Adrenal gland (tissue), 12 donors: ENCODE measurements around the gene PRKCA. TPM values are rescaled to one million over a fixed set of nuclear protein-coding genes. Genes with fewer than 3 reads are reported as not detected.

Experiments used
- DNase-seq, 7 donors: peaks; one replicate each; pipeline ENCODE4 v3.0.0-alpha.2; 2019 to 2020
- H3K27ac ChIP-seq, 5 donors: fragments of 200-600 bp; sonication (generic) in 4 of 5; 1 replicate in 3 of 5; 2 replicates in 2 of 5; pipeline versions ENCODE4 v1.5.1 to v1.8.0; 2016 to 2020; ENCODE audit warnings: mild to moderate bottlenecking in 1 of 5
- H3K27me3 ChIP-seq: fragments of 200-600 bp; 2 replicates; pipeline ENCODE4 v1.8.0; 2021
- H3K36me3 ChIP-seq, 2 donors: fragments of 200-600 bp; replicated peaks in 1 of 2; 1 replicate in 1 of 2; 2 replicates in 1 of 2; pipeline versions ENCODE4 v1.5.1 to v1.8.0; 2018 to 2022
- H3K4me1 ChIP-seq, 2 donors: fragments of 200-600 bp; replicated peaks in 1 of 2; 1 replicate in 1 of 2; 2 replicates in 1 of 2; pipeline versions ENCODE4 v1.5.1 to v1.8.0; 2018 to 2021
- H3K4me3 ChIP-seq, 4 donors: fragments of 200-600 bp; sonication (generic) in 3 of 4; one replicate each; pipeline ENCODE4 v1.5.1; 2016 to 2018
- H3K9me3 ChIP-seq, 3 donors: fragments of 200-600 bp; sonication (generic) in 1 of 3; replicated peaks in 1 of 3; 1 replicate in 2 of 3; 2 replicates in 1 of 3; pipeline versions ENCODE4 v1.5.1 to v1.8.0; 2016 to 2021
- POLR2A ChIP-seq, 2 donors: fragments of 450-650 bp; IDR thresholded peaks; one replicate each; pipeline ENCODE4 v1.6.1; 2017; ENCODE audit warnings: antibody characterized with exemption in 2 of 2, mild to moderate bottlenecking in 2 of 2, moderate library complexity in 1 of 2
- WGBS, 4 donors: extraction: QIAGEN DNeasy Blood & Tissue Kit in 2 of 4; methylation state at CpG; one replicate each; pipeline versions ENCODE4 v1.1.5 to v1.1.7; 2013 to 2017; 5-methylcytosine and 5-hydroxymethylcytosine counted together
- intact Hi-C, 2 donors: fragments of 100-400 bp; cut with DNase I; formaldehyde crosslinking; loops; one replicate each; pipeline versions ENCODE4 v1.14.1 to v1.15.0; 2022 to 2023
- polyA plus RNA-seq, 3 donors: library from polyadenylated mRNA; stranded (reverse); fragments of 200-250 nt in 2 of 3; fragments of 350-450 nt in 1 of 3; fragmentation: Illumina TruSeq in 1 of 3; extraction: RNeasy Lipid Tissue Mini Kit (QIAGEN cat#74804) in 1 of 3; gene quantifications; one replicate each; pipeline ENCODE4 v1.2.3, GENCODE V29; 2013 to 2014
- total RNA-seq, 9 donors: library from RNA; depleted of rRNA in 4 of 9; stranded (reverse); fragments of >200 nt in 4 of 9; fragments of 120-200 nt in 1 of 9; fragmentation: NEBNext Ultra II Directional in 1 of 9; extraction: Animal tissue kit (Norgen Biotek cat#: 25700) in 1 of 9; gene quantifications; one replicate each; pipeline versions ENCODE4 v1.1.0 to v1.2.4, GENCODE V29; 2013 to 2023
- TF ChIP-seq, protein P1 (sequence below), 6 experiments: fragments of 450-650 bp in 4 of 6; fragments of 200-600 bp in 2 of 6; sonication (generic) in 1 of 6; IDR thresholded peaks; 1 replicate in 5 of 6; 2 replicates in 1 of 6; pipeline versions ENCODE4 v1.5.1 to v1.8.0; 2016 to 2021; ENCODE audit warnings: antibody characterized with exemption in 6 of 6, mild to moderate bottlenecking in 2 of 6, moderate library complexity in 1 of 6
- donor health status: healthy with polysubstance abuse.
- donor health status: Bipolar disorder and iron deficiency.
- donor health status: DM: yes; HTN: yes; CAD: no.
- donor health status: DM: no; HTN: no; CAD: no.
- donor health status: DM: no; HTN: no; CAD: no.
- donor health status: DM: yes; HTN: yes; CAD: no.

PRKCA gene
- total and polyA plus RNA-seq, 12 donors: 15.1 to 202 (median 84.1) TPM

GRCh38 chr17:66491213-66491612 is 188.8 kb downstream of the PRKCA start:
- no peaks in the 10 kb centered on the region for H3K36me3 ChIP-seq
- no peaks in the 10 kb centered on the region for H3K27me3 ChIP-seq
- no peak overlapping the region for H3K4me3 ChIP-seq
- H3K27ac ChIP-seq: no peak overlapping the region
- DNase-seq: no peak
- TF ChIP-seq POLR2A (IDR thresholded peaks at IDR 0.05): no peak
- TF ChIP-seq, protein P1, sequence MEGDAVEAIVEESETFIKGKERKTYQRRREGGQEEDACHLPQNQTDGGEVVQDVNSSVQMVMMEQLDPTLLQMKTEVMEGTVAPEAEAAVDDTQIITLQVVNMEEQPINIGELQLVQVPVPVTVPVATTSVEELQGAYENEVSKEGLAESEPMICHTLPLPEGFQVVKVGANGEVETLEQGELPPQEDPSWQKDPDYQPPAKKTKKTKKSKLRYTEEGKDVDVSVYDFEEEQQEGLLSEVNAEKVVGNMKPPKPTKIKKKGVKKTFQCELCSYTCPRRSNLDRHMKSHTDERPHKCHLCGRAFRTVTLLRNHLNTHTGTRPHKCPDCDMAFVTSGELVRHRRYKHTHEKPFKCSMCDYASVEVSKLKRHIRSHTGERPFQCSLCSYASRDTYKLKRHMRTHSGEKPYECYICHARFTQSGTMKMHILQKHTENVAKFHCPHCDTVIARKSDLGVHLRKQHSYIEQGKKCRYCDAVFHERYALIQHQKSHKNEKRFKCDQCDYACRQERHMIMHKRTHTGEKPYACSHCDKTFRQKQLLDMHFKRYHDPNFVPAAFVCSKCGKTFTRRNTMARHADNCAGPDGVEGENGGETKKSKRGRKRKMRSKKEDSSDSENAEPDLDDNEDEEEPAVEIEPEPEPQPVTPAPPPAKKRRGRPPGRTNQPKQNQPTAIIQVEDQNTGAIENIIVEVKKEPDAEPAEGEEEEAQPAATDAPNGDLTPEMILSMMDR (IDR thresholded peaks at IDR 0.05): no peak
- 80 to 86% (median 84%) methylated on average over 2 of the region's 2 CpGs for WGBS, 4 donors
- intact Hi-C loops: no loop called here
- H3K9me3 ChIP-seq: no peaks in the 10 kb centered on the region
- H3K4me1 ChIP-seq: peaks cover 0 to 30% of the 10 kb centered on the region in 2 donors

- DNase-seq: peak in 2 of 7 donors; percentile 31 to 33
- intact Hi-C loops: no loop called here
- no peaks in the 10 kb centered on the region for H3K27me3 ChIP-seq
- TF ChIP-seq POLR2A (IDR thresholded peaks at IDR 0.05): no peak
- TF ChIP-seq, protein P1 (IDR thresholded peaks at IDR 0.05): no peak
- WGBS, 4 donors: 43 to 53% (median 48%) methylated on average over 3 of the region's 3 CpGs
- H3K4me3 ChIP-seq: no peak overlapping the region
- H3K27ac ChIP-seq: peak overlapping the region in 1 of 5 donors; percentile 10
- H3K4me1 ChIP-seq: peaks cover 0 to 30% of the 10 kb centered on the region in 2 donors
- no peaks in the 10 kb centered on the region for H3K36me3 ChIP-seq
- H3K9me3 ChIP-seq: no peaks in the 10 kb centered on the region
These were observed 189.3 kb downstream of the PRKCA start for GRCh38 chr17:66491665-66492064.

DNA sequence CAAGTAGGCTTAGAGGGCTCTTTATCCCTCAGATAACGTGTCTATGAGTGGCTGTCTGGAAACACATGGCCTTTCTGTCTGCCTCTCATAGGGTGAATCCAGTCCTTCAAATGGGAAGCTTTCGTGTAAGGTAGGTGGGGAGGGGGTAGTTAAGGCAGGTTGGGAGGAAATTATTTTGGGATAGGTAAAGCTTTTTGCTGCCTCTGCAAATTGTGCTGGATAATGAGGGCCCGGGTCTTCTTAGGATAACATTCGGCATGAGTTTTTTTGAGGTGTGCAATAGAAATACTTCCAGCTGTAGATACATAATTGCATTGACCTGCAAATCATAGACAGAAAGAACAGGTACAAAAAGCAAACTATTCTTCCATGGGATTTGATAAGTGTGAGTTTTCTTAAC is 189.7 kb downstream of the PRKCA start:
- no peaks in the 10 kb centered on the region for H3K27me3 ChIP-seq
- no peaks in the 10 kb centered on the region for H3K36me3 ChIP-seq
- TF ChIP-seq, protein P1 (IDR thresholded peaks at IDR 0.05): no peak
- WGBS, 4 donors: 83 to 90% (median 90%) methylated on average over 4 of the region's 4 CpGs
- peaks cover 0 to 30% of the 10 kb centered on the region in 2 donors for H3K4me1 ChIP-seq
- no peak for DNase-seq
- no peak overlapping the region for H3K4me3 ChIP-seq
- H3K27ac ChIP-seq: peak overlapping the region in 1 of 5 donors; percentile 10
- intact Hi-C loops: no loop called here
- no peaks in the 10 kb centered on the region for H3K9me3 ChIP-seq

DNA sequence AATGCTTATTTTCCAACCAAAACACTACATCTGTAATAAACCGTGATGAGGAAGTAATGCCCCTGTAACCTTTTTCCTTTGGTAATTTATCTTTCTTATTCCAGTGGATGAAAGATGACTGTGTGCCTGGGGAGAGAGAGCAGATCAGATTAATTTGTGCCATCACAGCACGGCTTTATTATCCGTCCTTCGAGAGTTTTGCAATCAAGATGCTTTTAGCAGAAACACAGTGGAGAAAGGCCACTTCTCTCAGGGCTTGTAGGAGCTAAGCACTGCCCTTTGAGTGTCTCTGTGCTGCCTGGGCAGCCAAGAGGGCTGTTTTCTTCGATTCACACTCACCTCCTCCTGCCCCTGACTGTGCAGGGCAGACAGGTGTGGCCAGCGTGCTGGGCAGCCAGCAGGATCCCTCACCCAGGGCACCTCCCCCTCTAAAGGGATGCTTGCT is 190.2 kb downstream of the PRKCA start:
- H3K36me3 ChIP-seq: no peaks in the 10 kb centered on the region
- peaks cover 0 to 30% of the 10 kb centered on the region in 2 donors for H3K4me1 ChIP-seq
- no peak overlapping the region for H3K4me3 ChIP-seq
- no peaks in the 10 kb centered on the region for H3K9me3 ChIP-seq
- H3K27ac ChIP-seq: peak overlapping the region in 2 of 5 donors; percentile 7 to 64
- no peaks in the 10 kb centered on the region for H3K27me3 ChIP-seq
- TF ChIP-seq, protein P1 (IDR thresholded peaks at IDR 0.05): no peak
- peak in 1 of 2 donors; percentile 22 for TF ChIP-seq POLR2A (IDR thresholded peaks at IDR 0.05)
- intact Hi-C loops: no loop called here
- DNase-seq: peak in 4 of 7 donors; percentile 27 to 51 (median 38)
- WGBS, 4 donors: 17 to 31% (median 24%) methylated on average over 6 of the region's 6 CpGs
